H1 (cell line): ENCODE measurements around the gene IFITM2. TPM values are rescaled to one million over a fixed set of nuclear protein-coding genes. Genes with fewer than 3 reads are reported as not detected.

Experiments
- CTCF ChIA-PET: fragments of 300-600 bp; sonication (Branson Sonifier 250); formaldehyde crosslinking; loops from one replicate; lab custom pipeline; 2021; ENCODE audit not compliant: partially characterized antibody; lab: Charles Lee
- POLR2A ChIA-PET: fragments of 300-600 bp; sonication (Branson Sonifier 250); formaldehyde crosslinking; loops from one replicate; lab custom pipeline; 2021; ENCODE audit warnings: inconsistent platforms; ENCODE audit not compliant: partially characterized antibody; lab: Charles Lee
- DNase-seq, 2 experiments: peaks; one replicate each; pipeline versions ENCODE4 v3.0.0 to v3.0.0-alpha.2; 2010 to 2022; ENCODE audit warnings: low spot score in 2 of 2, low read depth in 1 of 2, mixed read lengths in 1 of 2
- FAIRE-seq: peaks from 2 replicates; lab custom pipeline; 2011; peaks lifted over from hg19 to GRCh38; lab: Jason Lieb, UNC
- H2AFZ ChIP-seq: 2 replicates; pipeline ENCODE4 v1.8.1; 2012; ENCODE audit warnings: low read length, inconsistent platforms
- H2AK5ac ChIP-seq: 2 replicates; pipeline ENCODE4 v1.6.1; 2013; ENCODE audit warnings: low read depth, low read length
- H2BK120ac ChIP-seq: replicated peaks from 2 replicates; pipeline ENCODE3; 2013; ENCODE audit warnings: low read depth, low read length, inconsistent platforms
- H2BK12ac ChIP-seq: 2 replicates; pipeline ENCODE4 v1.6.1; 2013; ENCODE audit warnings: low read depth, low read length
- H2BK15ac ChIP-seq: 2 replicates; pipeline ENCODE4 v1.6.1; 2013; ENCODE audit warnings: low read length
- H2BK20ac ChIP-seq: 2 replicates; pipeline ENCODE4 v1.6.1; 2013; ENCODE audit warnings: low read length
- H2BK5ac ChIP-seq: 2 replicates; pipeline ENCODE4 v1.6.1; 2013; ENCODE audit warnings: low read depth, low read length
- H3K14ac ChIP-seq: 2 replicates; pipeline ENCODE4 v1.6.1; 2013; ENCODE audit warnings: inconsistent platforms; ENCODE audit not compliant: insufficient read length
- H3K18ac ChIP-seq: 2 replicates; pipeline ENCODE4 v1.6.1; 2013; ENCODE audit warnings: low read length; ENCODE audit errors: extremely low read depth
- H3K23ac ChIP-seq: 2 replicates; pipeline ENCODE4 v1.6.1; 2013; ENCODE audit warnings: inconsistent platforms; ENCODE audit not compliant: insufficient read length
- H3K23me2 ChIP-seq: 2 replicates; pipeline ENCODE4 v1.6.1; 2013; ENCODE audit warnings: low read depth, low read length
- H3K27ac ChIP-seq: 2 replicates; pipeline ENCODE4 v1.6.1; 2011; ENCODE audit warnings: low read depth, low read length, inconsistent platforms
- H3K27me3 ChIP-seq, 4 experiments: replicated peaks in 1 of 4; 1 replicate in 1 of 4; 2 replicates in 3 of 4; pipeline versions ENCODE4 v1.6.1 to v1.8.1; 2011 to 2013; ENCODE audit warnings: low read length in 3 of 4, mild to moderate bottlenecking in 3 of 4, inconsistent platforms in 2 of 4, mixed read lengths in 2 of 4, moderate library complexity in 1 of 4; ENCODE audit not compliant: control insufficient read depth in 3 of 4, insufficient read depth in 3 of 4; ENCODE audit errors: extremely low read depth in 1 of 4
- H3K36me3 ChIP-seq, 4 experiments: 2 replicates each; pipeline versions ENCODE4 v1.6.1 to v1.8.1; 2011 to 2013; ENCODE audit warnings: mild to moderate bottlenecking in 4 of 4, low read length in 3 of 4, moderate library complexity in 2 of 4, control low read depth in 1 of 4, inconsistent platforms in 1 of 4; ENCODE audit not compliant: insufficient read depth in 4 of 4, control insufficient read depth in 2 of 4
- H3K4ac ChIP-seq: replicated peaks from 2 replicates; pipeline ENCODE3; 2013; ENCODE audit warnings: low read length, low read depth, mixed read lengths, inconsistent platforms; ENCODE audit not compliant: insufficient read length
- H3K4me1 ChIP-seq, 4 experiments: replicated peaks in 1 of 4; 1 replicate in 1 of 4; 2 replicates in 3 of 4; pipeline versions ENCODE4 v1.6.1 to v1.8.1; 2011 to 2013; ENCODE audit warnings: low read length in 3 of 4, inconsistent platforms in 2 of 4, mixed read lengths in 1 of 4; ENCODE audit not compliant: insufficient read depth in 4 of 4, control insufficient read depth in 3 of 4
- H3K4me2 ChIP-seq, 2 experiments: 2 replicates each; pipeline versions ENCODE4 v1.6.1 to v1.8.1; 2011 to 2013; ENCODE audit warnings: low read depth in 2 of 2, low read length in 2 of 2, control low read depth in 1 of 2, inconsistent platforms in 1 of 2, mild to moderate bottlenecking in 1 of 2; ENCODE audit not compliant: insufficient read depth in 1 of 2
- H3K4me3 ChIP-seq, 4 experiments: fragments of 200-600, 300-600 bp in 1 of 4; sonication (generic), shearing (Covaris generic), sonication (Bioruptor Twin) in 1 of 4; 2 replicates each; pipeline versions ENCODE4 v1.5.1 to v1.8.1; 2011 to 2016; ENCODE audit warnings: low read length in 4 of 4, low read depth in 3 of 4, control low read depth in 2 of 4, inconsistent platforms in 2 of 4, mild to moderate bottlenecking in 2 of 4, mixed read lengths in 1 of 4, moderate library complexity in 1 of 4; ENCODE audit not compliant: insufficient read depth in 2 of 4; ENCODE audit errors: extremely low read depth in 1 of 4
- H3K56ac ChIP-seq: replicated peaks from 2 replicates; pipeline ENCODE3; 2013; ENCODE audit warnings: low read depth, mild to moderate bottlenecking, mixed read lengths, low read length, inconsistent platforms; ENCODE audit not compliant: insufficient read length
- H3K79me1 ChIP-seq: 2 replicates; pipeline ENCODE4 v1.6.1; 2013; ENCODE audit warnings: low read depth, low read length, control low read depth
- H3K79me2 ChIP-seq, 2 experiments: 2 replicates each; pipeline versions ENCODE4 v1.6.1 to v1.8.1; 2012 to 2013; ENCODE audit warnings: low read length in 2 of 2, mild to moderate bottlenecking in 2 of 2, inconsistent platforms in 1 of 2; ENCODE audit not compliant: insufficient read depth in 2 of 2, control insufficient read depth in 1 of 2
- H3K9ac ChIP-seq, 4 experiments: replicated peaks in 1 of 4; 1 replicate in 1 of 4; 2 replicates in 3 of 4; pipeline versions ENCODE4 v1.6.1 to v1.8.1; 2011 to 2013; ENCODE audit warnings: low read depth in 3 of 4, low read length in 3 of 4, control low read depth in 2 of 4, mild to moderate bottlenecking in 2 of 4, moderate library complexity in 2 of 4, inconsistent platforms in 1 of 4; ENCODE audit errors: extremely low read depth in 1 of 4
- H3K9me3 ChIP-seq, 2 experiments: 2 replicates each; pipeline versions ENCODE4 v1.6.1 to v1.8.1; 2012 to 2013; ENCODE audit warnings: mild to moderate bottlenecking in 2 of 2, moderate library complexity in 2 of 2, control low read depth in 1 of 2, inconsistent platforms in 1 of 2, low read depth in 1 of 2, low read length in 1 of 2, mixed read lengths in 1 of 2; ENCODE audit not compliant: insufficient read depth in 2 of 2
- H4K20me1 ChIP-seq, 2 experiments: replicated peaks in 1 of 2; 2 replicates each; pipeline versions ENCODE3 to v1.8.1; 2011 to 2013; ENCODE audit warnings: inconsistent platforms in 2 of 2, low read length in 2 of 2, mild to moderate bottlenecking in 1 of 2; ENCODE audit not compliant: insufficient read depth in 2 of 2, control insufficient read depth in 1 of 2
- H4K5ac ChIP-seq: 2 replicates; pipeline ENCODE4 v1.6.1; 2013; ENCODE audit warnings: low read length, low read depth, mixed read lengths, inconsistent platforms; ENCODE audit not compliant: insufficient read length
- H4K8ac ChIP-seq: 2 replicates; pipeline ENCODE4 v1.8.0; 2013; ENCODE audit warnings: mild to moderate bottlenecking, moderate library complexity, low read length, inconsistent platforms; ENCODE audit not compliant: insufficient read depth; ENCODE audit errors: extremely low read depth
- H4K91ac ChIP-seq: replicated peaks from 2 replicates; pipeline ENCODE3; 2013; ENCODE audit warnings: low read length, mixed read lengths, inconsistent platforms; ENCODE audit not compliant: insufficient read length
- GABPA ChIP-seq: IDR thresholded peaks from 2 replicates; pipeline ENCODE4 v1.6.1; 2011; ENCODE audit warnings: mild to moderate bottlenecking, low read length, moderate library complexity, borderline replicate concordance; ENCODE audit not compliant: insufficient read depth
- RBBP5 ChIP-seq: IDR thresholded peaks from 2 replicates; pipeline ENCODE4 v1.7.1; 2012; ENCODE audit warnings: low read depth, mild to moderate bottlenecking, inconsistent platforms, low read length, moderate library complexity, borderline replicate concordance
- RNF2 ChIP-seq: fragments of 200-900, 300-1000 bp; sonication (generic); IDR thresholded peaks from 2 replicates; pipeline ENCODE4 v1.7.1; 2016; ENCODE audit warnings: borderline replicate concordance, low read depth, mild to moderate bottlenecking, antibody characterized with exemption, low read length; ENCODE audit not compliant: poor library complexity, severe bottlenecking; ENCODE audit errors: missing control alignments
- WGBS, 2 experiments: shearing (Covaris generic) in 1 of 2; methylation state at CpG; one replicate each; pipeline versions ENCODE4 v1.1.6 to v1.1.7; 2013 to 2015; ENCODE audit warnings: low lambda C conversion rate in 2 of 2, mixed read lengths in 2 of 2, inconsistent platforms in 1 of 2, low coverage in 1 of 2, missing lambda C conversion rate in 1 of 2; ENCODE audit not compliant: insufficient replicate concordance in 2 of 2, insufficient coverage in 1 of 2, insufficient read length in 1 of 2; ENCODE audit errors: extremely low coverage in 1 of 2, missing lambda C conversion rate in 1 of 2; 5-methylcytosine and 5-hydroxymethylcytosine counted together
- polyA plus RNA-seq, 7 experiments: library from polyadenylated mRNA; depleted of rRNA in 3 of 7; stranded (reverse) in 5 of 7; unstranded in 2 of 7; fragments of >200 nt in 5 of 7; fragments of 200-250 nt in 2 of 7; gene quantifications; 1 replicate in 5 of 7; 2 replicates in 1 of 7; 4 replicates in 1 of 7; pipeline versions ENCODE4 v1.2.1 to v1.2.3, GENCODE V29; 2011 to 2013; ENCODE audit warnings: missing spikeins in 2 of 7, mixed read lengths in 2 of 7
- total RNA-seq: library from RNA; stranded (reverse); fragmentation: NEBNext Ultra II Directional; extraction: Animal tissue kit (Norgen Biotek cat#: 25700); gene quantifications from 2 replicates; pipeline ENCODE4 v1.2.1, GENCODE V29; 2021
- TF ChIP-seq, protein P1 (sequence below): IDR thresholded peaks from 2 replicates; pipeline ENCODE4 v1.6.1; 2011; ENCODE audit warnings: low read length, improper control_type of control experiment
- TF ChIP-seq, protein P2 (sequence below), 3 experiments: IDR thresholded peaks; 1 replicate in 2 of 3; 2 replicates in 1 of 3; pipeline versions ENCODE4 v1.5.1 to v1.6.1; 2011; ENCODE audit warnings: low read length in 3 of 3, mild to moderate bottlenecking in 3 of 3, inconsistent platforms in 2 of 3, low read depth in 1 of 3, moderate library complexity in 1 of 3; ENCODE audit not compliant: insufficient read depth in 1 of 3; ENCODE audit errors: control extremely low read depth in 1 of 3
- TF ChIP-seq, protein P3 (sequence below): IDR thresholded peaks from 2 replicates; pipeline ENCODE4 v1.6.1; 2012; ENCODE audit warnings: inconsistent platforms

The IFITM2 gene
- total and polyA plus RNA-seq, 2 of the 8 experiments (the other 6 are each of a cell fraction or from before 2014, with no cell fraction given): 399 to 764 TPM

DNA sequence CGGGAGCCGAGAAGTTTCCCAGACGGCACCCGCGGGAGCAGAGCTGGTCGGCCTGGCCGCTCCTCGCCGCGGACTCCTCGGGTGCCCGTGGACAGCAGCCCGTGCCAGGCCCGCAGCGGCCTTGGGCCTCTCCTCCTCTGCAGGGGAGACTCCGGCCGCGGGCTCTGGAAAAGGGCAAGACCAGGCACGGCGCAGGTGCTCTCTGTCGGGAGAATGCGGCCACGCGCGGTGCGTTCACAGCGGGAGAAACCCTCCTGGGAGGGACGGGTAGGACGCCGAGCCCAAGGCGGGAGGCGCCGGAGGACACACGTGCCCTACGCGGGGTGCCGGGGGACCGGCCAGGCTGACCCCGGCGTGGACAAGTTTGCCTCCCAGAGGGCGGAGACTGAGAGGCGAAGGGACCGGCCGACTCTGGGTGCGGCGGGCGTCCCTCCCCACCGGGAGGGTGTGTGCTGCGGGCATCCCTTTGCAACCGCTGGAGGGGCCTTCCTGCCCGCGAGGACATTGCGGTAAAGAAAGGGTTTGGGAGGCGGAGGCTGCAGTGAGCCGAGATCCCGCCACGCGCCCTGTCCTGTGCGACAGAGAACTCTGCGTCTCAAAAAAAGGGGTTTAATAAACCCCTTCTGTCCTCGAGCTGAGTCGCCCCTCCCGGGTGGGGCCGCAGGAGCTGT lies 8.6 kb downstream of the IFITM2 start:
- CTCF ChIA-PET: interaction anchor here (0.7 to 4.2 kb wide), 20 partner anchors 9 to 78 kb away, joined by 3 to 33 read pairs (median 5); partner anchors contain the start of genes IFITM2 and IFITM5
- WGBS, 2 experiments: 33% methylated on average over 63 of the region's 64 CpGs; no CpG with 5 or more reads in 1 of the 2 experiments
- Histone ChIP-seq H3K79me1 (no peaks in the 10 kb centered on the region), H3K56ac (peak overlapping the region; percentile 53), H3K4ac (peak overlapping the region; percentile 38), H3K4me3 (peak overlapping the region; percentile 59 to 94 (median 76); a peak in 7 of 8 replicates), H2AFZ (no peak overlapping the region), H4K8ac (peak overlapping the region; percentile 86), H3K36me3 (peaks cover 0 to 4% (median 0%) of the 10 kb centered on the region in 4 experiments; a peak in 1 of 8 replicates), H2AK5ac (no peak overlapping the region), H2BK20ac (no peak overlapping the region), H3K23ac (no peak overlapping the region), H3K79me2 (peaks cover 0 to 21% of the 10 kb centered on the region in 2 experiments; a peak in 2 of 4 replicates), H2BK12ac (peak overlapping the region; percentile 50; the same call in 1 of the 2 replicates), H3K14ac (peak overlapping the region; percentile 40), H2BK5ac (peak overlapping the region; percentile 24; the same call in 1 of the 2 replicates), H4K91ac (peak overlapping the region; percentile 32), H2BK15ac (no peak overlapping the region; the same call in 1 of the 2 replicates), H3K4me1 (peaks cover 9 to 47% (median 36%) of the 10 kb centered on the region in 4 experiments), H4K5ac (no peak overlapping the region), H3K18ac (peak overlapping the region; percentile 51), H3K9ac (0 out of 7 replicates have a peak overlapping the region, but pooled peaks of 1 of the 4 experiments have one; percentile 20), H2BK120ac (peak overlapping the region; percentile 28), H3K27me3 (no peaks in the 10 kb centered on the region), H3K9me3 (no peaks in the 10 kb centered on the region), H3K23me2 (peaks cover 18% of the 10 kb centered on the region; the same call in 1 of the 2 replicates), H3K27ac (no peak overlapping the region), H3K4me2 (peak overlapping the region; percentile 75 to 89), H4K20me1 (peaks cover 0 to 5% of the 10 kb centered on the region in 2 experiments)
- DNase-seq (peak in 1 of 2 experiments; percentile 64), FAIRE-seq (no peak)
- POLR2A ChIA-PET: interaction anchor here (0.6 to 4.0 kb wide), 18 partner anchors 11 to 119 kb away, joined by 3 to 33 read pairs (median 4); partner anchors contain the start of gene IFITM2
- TF ChIP-seq, protein P1, sequence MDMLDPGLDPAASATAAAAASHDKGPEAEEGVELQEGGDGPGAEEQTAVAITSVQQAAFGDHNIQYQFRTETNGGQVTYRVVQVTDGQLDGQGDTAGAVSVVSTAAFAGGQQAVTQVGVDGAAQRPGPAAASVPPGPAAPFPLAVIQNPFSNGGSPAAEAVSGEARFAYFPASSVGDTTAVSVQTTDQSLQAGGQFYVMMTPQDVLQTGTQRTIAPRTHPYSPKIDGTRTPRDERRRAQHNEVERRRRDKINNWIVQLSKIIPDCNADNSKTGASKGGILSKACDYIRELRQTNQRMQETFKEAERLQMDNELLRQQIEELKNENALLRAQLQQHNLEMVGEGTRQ: no peak
- TF ChIP-seq, protein P2, sequence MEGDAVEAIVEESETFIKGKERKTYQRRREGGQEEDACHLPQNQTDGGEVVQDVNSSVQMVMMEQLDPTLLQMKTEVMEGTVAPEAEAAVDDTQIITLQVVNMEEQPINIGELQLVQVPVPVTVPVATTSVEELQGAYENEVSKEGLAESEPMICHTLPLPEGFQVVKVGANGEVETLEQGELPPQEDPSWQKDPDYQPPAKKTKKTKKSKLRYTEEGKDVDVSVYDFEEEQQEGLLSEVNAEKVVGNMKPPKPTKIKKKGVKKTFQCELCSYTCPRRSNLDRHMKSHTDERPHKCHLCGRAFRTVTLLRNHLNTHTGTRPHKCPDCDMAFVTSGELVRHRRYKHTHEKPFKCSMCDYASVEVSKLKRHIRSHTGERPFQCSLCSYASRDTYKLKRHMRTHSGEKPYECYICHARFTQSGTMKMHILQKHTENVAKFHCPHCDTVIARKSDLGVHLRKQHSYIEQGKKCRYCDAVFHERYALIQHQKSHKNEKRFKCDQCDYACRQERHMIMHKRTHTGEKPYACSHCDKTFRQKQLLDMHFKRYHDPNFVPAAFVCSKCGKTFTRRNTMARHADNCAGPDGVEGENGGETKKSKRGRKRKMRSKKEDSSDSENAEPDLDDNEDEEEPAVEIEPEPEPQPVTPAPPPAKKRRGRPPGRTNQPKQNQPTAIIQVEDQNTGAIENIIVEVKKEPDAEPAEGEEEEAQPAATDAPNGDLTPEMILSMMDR (IDR thresholded peaks at IDR 0.05; ENCODE audit: control extremely low read depth in 1 of 3, insufficient read depth in 1 of 3, low read depth in 1 of 3, low read length in 3 of 3): no peak
- TF ChIP-seq RNF2 (no peak), GABPA (no peak), RBBP5 (no peak)
- TF ChIP-seq, protein P3, sequence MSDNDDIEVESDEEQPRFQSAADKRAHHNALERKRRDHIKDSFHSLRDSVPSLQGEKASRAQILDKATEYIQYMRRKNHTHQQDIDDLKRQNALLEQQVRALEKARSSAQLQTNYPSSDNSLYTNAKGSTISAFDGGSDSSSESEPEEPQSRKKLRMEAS: peak; percentile 70
